Raji (cell line): ENCODE results near the gene BANK1.

Experiments
- POLR2A ChIP-seq: IDR thresholded peaks from 2 replicates; pipeline ENCODE4 v1.6.1; 2011; ENCODE audit warnings: low read depth, low read length, control low read depth; ENCODE audit not compliant: insufficient read depth

Gene BANK1

GRCh38 chr4:102064747-102065442 lies 274.4 kb downstream of the BANK1 start:
- no peak for TF ChIP-seq POLR2A

GRCh38 chr4:102076622-102077021 lies 286.1 kb downstream of the BANK1 start:
- TF ChIP-seq POLR2A: no peak

- TF ChIP-seq POLR2A: no peak
Observed at GRCh38 chr4:102080184-102080583, 289.7 kb downstream of the BANK1 start.

- TF ChIP-seq POLR2A: no peak
Observed at GRCh38 chr4:102089850-102090621, 299.5 kb downstream of the BANK1 start.

GRCh38 chr4:102091656-102092055 lies 301.1 kb downstream of the BANK1 start:
- TF ChIP-seq POLR2A: no peak

- TF ChIP-seq POLR2A: no peak
Observed at GRCh38 chr4:102094481-102094880, 304.0 kb downstream of the BANK1 start.

- no peak for TF ChIP-seq POLR2A
Observed at GRCh38 chr4:102103368-102103767, 312.8 kb downstream of the BANK1 start.

GRCh38 chr4:102104278-102104677 lies 313.7 kb downstream of the BANK1 start:
- no peak for TF ChIP-seq POLR2A

- no peak for TF ChIP-seq POLR2A
Observed at GRCh38 chr4:102105983-102106382, 315.5 kb downstream of the BANK1 start.

- no peak for TF ChIP-seq POLR2A
Observed at GRCh38 chr4:102114118-102114630, 323.6 kb downstream of the BANK1 start.

- no peak for TF ChIP-seq POLR2A
Observed at GRCh38 chr4:102116121-102116520, 325.6 kb downstream of the BANK1 start.

- no peak for TF ChIP-seq POLR2A
Observed at GRCh38 chr4:102120846-102121245, 330.3 kb downstream of the BANK1 start.
